HCT116 (cell line): Measurements from ENCODE around the gene OLFML1. TPM values are rescaled to one million over a fixed set of nuclear protein-coding genes. Genes with fewer than 3 reads are reported as not detected.

Source experiments
- ATAC-seq: fragments of 200-7000 bp; cut with Tn5 transposase; 2 replicates; pipeline ENCODE4 v1.9.1; 2020; ENCODE audit warnings: mild to moderate bottlenecking, moderate library complexity
- BruUV-seq: library from RNA; stranded (reverse); fragments of 400-500 nt; replicated peaks from 2 replicates; lab custom pipeline; 2021; lab: Mats Ljungman, UMichigan
- CTCF ChIA-PET: fragments of 300-600 bp; sonication (Branson Sonifier 250); formaldehyde crosslinking; loops from one replicate; lab custom pipeline; 2021; ENCODE audit warnings: antibody characterized with exemption; lab: Charles Lee
- POLR2A ChIA-PET: fragments of 300-600, 350-600 bp; sonication (Branson Sonifier 250); formaldehyde crosslinking; loops from one replicate; lab custom pipeline; 2021; ENCODE audit warnings: antibody characterized with exemption; lab: Charles Lee
- RAD21 ChIA-PET, 2 experiments: fragments of 300-600 bp; sonication (Branson Sonifier 250); formaldehyde crosslinking; loops; one replicate each; lab custom pipeline; 2023; ENCODE audit warnings: low total read pairs in 2 of 2; ENCODE audit not compliant: uncharacterized antibody in 2 of 2, unreplicated experiment in 2 of 2, low non-redundant PET in 1 of 2; lab: Charles Lee
- DNase-seq: peaks from one replicate; pipeline ENCODE4 v3.0.0-alpha.2; 2010; ENCODE audit warnings: low read depth, low spot score
- H2AFZ ChIP-seq: fragments of 200-600 bp; shearing (Covaris generic), sonication (generic); 2 replicates; pipeline ENCODE4 v1.6.1; 2017; ENCODE audit warnings: low read depth, mixed run types, mixed read lengths, antibody characterized with exemption, low read length; ENCODE audit not compliant: poor library complexity, severe bottlenecking
- H3K27ac ChIP-seq: 2 replicates; pipeline ENCODE4 v1.5.1; 2012; ENCODE audit warnings: low read depth, low read length
- H3K27me3 ChIP-seq: fragments of 200-600 bp; sonication (generic); 2 replicates; pipeline ENCODE4 v1.6.1; 2016; ENCODE audit warnings: mixed run types, low read length, mixed read lengths; ENCODE audit not compliant: insufficient read depth
- H3K36me3 ChIP-seq, 2 experiments: fragments of 200-500 bp in 1 of 2; fragments of 200-600 bp in 1 of 2; sonication (Bioruptor generic) in 1 of 2; sonication (generic) in 1 of 2; 2 replicates each; pipeline versions ENCODE4 v1.5.1 to v1.6.1; 2014 to 2016; ENCODE audit warnings: low read length in 2 of 2, inconsistent platforms in 1 of 2, mixed read lengths in 1 of 2, mixed run types in 1 of 2; ENCODE audit not compliant: insufficient read depth in 2 of 2, control insufficient read depth in 1 of 2
- H3K4me1 ChIP-seq, 2 experiments: fragments of 200-600 bp in 1 of 2; sonication (generic) in 1 of 2; 2 replicates each; pipeline versions ENCODE4 v1.5.1 to v1.6.1; 2012 to 2017; ENCODE audit warnings: low read length in 2 of 2, inconsistent platforms in 1 of 2, mild to moderate bottlenecking in 1 of 2, mixed read lengths in 1 of 2, mixed run types in 1 of 2, moderate library complexity in 1 of 2; ENCODE audit not compliant: insufficient read depth in 2 of 2, control insufficient read depth in 1 of 2
- H3K4me2 ChIP-seq: fragments of 200-600 bp; sonication (generic); 2 replicates; pipeline ENCODE4 v1.6.1; 2017; ENCODE audit warnings: mixed run types, low read length, mixed read lengths
- H3K4me3 ChIP-seq, 2 experiments: fragments of 200-600 bp in 1 of 2; sonication (generic) in 1 of 2; replicated peaks in 1 of 2; 2 replicates each; pipeline ENCODE4 v1.5.1; 2011 to 2016; ENCODE audit warnings: low read length in 2 of 2, control low read depth in 1 of 2, low read depth in 1 of 2, mild to moderate bottlenecking in 1 of 2, mixed read lengths in 1 of 2, mixed run types in 1 of 2
- H3K79me2 ChIP-seq: fragments of 200-600 bp; sonication (generic); 2 replicates; pipeline ENCODE4 v1.6.1; 2017; ENCODE audit warnings: mild to moderate bottlenecking, mixed run types, low read length, moderate library complexity, mixed read lengths; ENCODE audit not compliant: insufficient read depth
- H3K9ac ChIP-seq: fragments of 200-600 bp; sonication (generic); 2 replicates; pipeline ENCODE4 v1.6.1; 2016; ENCODE audit warnings: low read length, mixed read lengths
- H3K9me2 ChIP-seq: fragments of 200-600 bp; sonication (generic), shearing (Covaris generic); 2 replicates; pipeline ENCODE4 v1.6.1; 2017; ENCODE audit warnings: mixed run types, mild to moderate bottlenecking, moderate library complexity; ENCODE audit not compliant: insufficient read depth
- H3K9me3 ChIP-seq, 2 experiments: fragments of 200-500 bp in 1 of 2; fragments of 200-600 bp in 1 of 2; sonication (Bioruptor generic) in 1 of 2; sonication (generic) in 1 of 2; 2 replicates each; pipeline ENCODE4 v1.6.1; 2014 to 2017; ENCODE audit warnings: low read length in 2 of 2, mixed read lengths in 2 of 2, inconsistent platforms in 1 of 2, low read depth in 1 of 2, mild to moderate bottlenecking in 1 of 2, mixed run types in 1 of 2, moderate library complexity in 1 of 2; ENCODE audit not compliant: control insufficient read depth in 1 of 2, insufficient read depth in 1 of 2
- H4K20me1 ChIP-seq: fragments of 200-600 bp; sonication (generic), shearing (Covaris generic); 2 replicates; pipeline ENCODE4 v1.6.1; 2017; ENCODE audit warnings: mixed run types, mild to moderate bottlenecking, moderate library complexity; ENCODE audit not compliant: insufficient read depth
- EGR1 ChIP-seq: IDR thresholded peaks from 2 replicates; pipeline ENCODE4 v1.6.1; 2012; ENCODE audit warnings: low read depth
- EZH2 ChIP-seq: fragments of 200-600 bp; sonication (generic); IDR thresholded peaks from 2 replicates; pipeline ENCODE4 v1.6.1; 2017; ENCODE audit warnings: antibody characterized with exemption, mixed run types
- FOSL1 ChIP-seq: IDR thresholded peaks from 2 replicates; pipeline ENCODE4 v1.6.1; 2012; ENCODE audit warnings: low read depth
- POLR2A ChIP-seq: IDR thresholded peaks from 2 replicates; pipeline ENCODE4 v1.7.0; 2011; ENCODE audit warnings: borderline replicate concordance; ENCODE audit not compliant: insufficient read depth, insufficient read length; ENCODE audit errors: extremely low read depth
- POLR2AphosphoS5 ChIP-seq: IDR thresholded peaks from 2 replicates; pipeline ENCODE4 v1.6.1; 2011; ENCODE audit warnings: mild to moderate bottlenecking, low read depth, low read length, moderate library complexity
- RAD21 ChIP-seq: IDR thresholded peaks from 2 replicates; pipeline ENCODE4 v1.6.1; 2012; ENCODE audit warnings: low read depth, mild to moderate bottlenecking
- SIN3A ChIP-seq: IDR thresholded peaks from 2 replicates; pipeline ENCODE4 v1.6.1; 2012; ENCODE audit warnings: low read depth
- SP1 ChIP-seq: IDR thresholded peaks from 2 replicates; pipeline ENCODE4 v1.6.1; 2012; ENCODE audit warnings: low read depth
- SRF ChIP-seq: IDR thresholded peaks from 2 replicates; pipeline ENCODE4 v1.6.1; 2012; ENCODE audit warnings: low read depth
- TCF7L2 ChIP-seq: IDR thresholded peaks from 2 replicates; pipeline ENCODE4 v1.7.0; 2011; ENCODE audit warnings: borderline replicate concordance, inconsistent platforms; ENCODE audit not compliant: insufficient read depth, insufficient read length; ENCODE audit errors: extremely low read depth
- YY1 ChIP-seq: IDR thresholded peaks from 2 replicates; pipeline ENCODE4 v1.6.1; 2011; ENCODE audit warnings: low read length, low read depth, moderate library complexity, mild to moderate bottlenecking; ENCODE audit not compliant: insufficient replicate concordance; ENCODE audit errors: extremely low read depth
- ZFX ChIP-seq: fragments of 450-650 bp; IDR thresholded peaks from 2 replicates; pipeline ENCODE4 v1.6.1; 2017
- ZNF274 ChIP-seq: fragments of 200-500 bp; sonication (Bioruptor generic); IDR thresholded peaks from 2 replicates; pipeline ENCODE4 v1.6.1; 2014; ENCODE audit warnings: mild to moderate bottlenecking, low read depth, low read length, inconsistent platforms
- intact Hi-C: fragments of 100-400 bp; cut with micrococcal nuclease; formaldehyde crosslinking; loops from 2 replicates; pipeline ENCODE4 v1.10.0; 2022
- total RNA-seq: library from RNA; stranded (reverse); gene quantifications from one replicate; pipeline ENCODE4 v1.2.1, GENCODE V29; 2021; ENCODE audit not compliant: unreplicated experiment
- TF ChIP-seq, protein P1 (sequence below): IDR thresholded peaks from 2 replicates; pipeline ENCODE4 v1.6.1; 2012
- TF ChIP-seq, protein P2 (sequence below), 3 experiments: fragments of 200-600 bp in 1 of 3; sonication (generic) in 1 of 3; IDR thresholded peaks in 2 of 3; conservative IDR thresholded peaks in 1 of 3; 2 replicates each; pipeline ENCODE4 v1.5.1; 2012 to 2017; ENCODE audit warnings: low read depth in 2 of 3, low read length in 2 of 3, antibody characterized with exemption in 1 of 3, borderline replicate concordance in 1 of 3, control low read depth in 1 of 3, mild to moderate bottlenecking in 1 of 3, mixed read lengths in 1 of 3, mixed run types in 1 of 3, moderate library complexity in 1 of 3; ENCODE audit not compliant: insufficient read depth in 1 of 3
- TF ChIP-seq, protein P3 (sequence below): IDR thresholded peaks from 2 replicates; pipeline ENCODE4 v1.6.1; 2012
- TF ChIP-seq, protein P4 (sequence below): IDR thresholded peaks from 2 replicates; pipeline ENCODE4 v1.6.1; 2011; ENCODE audit warnings: mild to moderate bottlenecking, low read length, moderate library complexity; ENCODE audit not compliant: insufficient replicate concordance; ENCODE audit errors: extremely low read depth

OLFML1 gene
- total RNA-seq, 1 experiment from 2014 or later = not detected

DNA sequence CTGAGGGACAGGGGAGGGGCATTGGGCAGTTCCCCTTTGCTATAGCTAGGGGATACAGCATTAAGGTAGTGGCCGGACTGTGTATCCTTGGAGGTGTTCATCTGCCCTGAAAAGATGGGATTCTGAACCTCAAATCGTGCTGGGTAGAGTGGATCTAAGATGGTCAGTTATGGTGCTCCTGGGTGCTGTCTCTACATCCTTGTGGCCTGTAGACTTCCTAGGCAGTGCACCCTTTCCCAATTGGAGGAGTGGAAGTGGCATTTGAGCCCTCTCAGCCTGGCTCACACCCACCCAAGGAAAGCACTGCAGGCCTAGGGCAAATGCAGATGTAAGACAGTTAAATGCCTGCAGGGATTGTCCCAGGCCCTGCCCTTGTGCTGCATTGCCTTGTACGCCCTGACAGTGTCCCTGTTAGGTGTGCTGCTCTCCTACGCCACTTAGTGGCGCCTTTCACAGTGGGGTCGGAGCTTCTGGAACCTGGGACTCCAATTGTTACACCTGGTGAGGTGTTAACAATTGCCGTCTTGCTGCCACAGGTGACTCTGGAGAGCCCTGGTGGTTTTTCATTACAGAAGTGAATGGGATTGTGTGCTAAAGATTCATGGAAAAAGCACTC is 63.5 kb downstream of the OLFML1 start (continued):
- TF ChIP-seq ZFX = no peak
- TF ChIP-seq, all 23 proteins: peak for 2

DNA sequence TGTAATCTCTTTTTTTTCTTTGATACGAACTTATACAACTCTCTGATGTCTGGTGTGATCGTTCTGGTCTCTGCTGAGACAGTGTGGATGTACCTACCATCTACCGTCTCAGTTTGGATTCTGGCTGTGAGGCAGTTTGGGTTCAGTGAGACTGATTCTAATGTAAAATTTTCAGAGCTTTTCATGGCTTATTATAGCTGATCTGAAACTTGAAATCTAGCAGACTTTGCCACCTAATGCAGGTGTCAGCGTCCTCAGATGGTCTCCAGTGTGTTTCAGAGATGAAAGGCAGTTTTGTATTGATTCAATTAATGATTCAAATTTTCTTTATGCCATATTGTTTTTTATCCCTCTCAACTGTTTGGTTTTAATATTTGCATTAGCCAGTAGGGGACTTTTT is 64.4 kb downstream of the OLFML1 start:
- CTCF ChIA-PET = interaction anchor here (2.0 to 3.5 kb wide), 3 partner anchors 107 to 127 kb away, joined by 5 to 24 read pairs (median 16); no protein-coding TSS in a partner anchor
- no peak overlapping the region for H3K9ac ChIP-seq
- DNase-seq = no peak

More for the DNA sequence above, 64.4 kb downstream of the OLFML1 start:
- TF ChIP-seq, protein P1, sequence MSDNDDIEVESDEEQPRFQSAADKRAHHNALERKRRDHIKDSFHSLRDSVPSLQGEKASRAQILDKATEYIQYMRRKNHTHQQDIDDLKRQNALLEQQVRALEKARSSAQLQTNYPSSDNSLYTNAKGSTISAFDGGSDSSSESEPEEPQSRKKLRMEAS = no peak
- TF ChIP-seq ZNF274 (no peak), FOSL1 (no peak), SRF (no peak), EGR1 (no peak), SP1 (no peak), POLR2AphosphoS5 (no peak), TCF7L2 (no peak), SIN3A (no peak), RAD21 (no peak), ZFX (no peak), YY1 (no peak), EZH2 (no peak), POLR2A (no peak)
- TF ChIP-seq, protein P2, sequence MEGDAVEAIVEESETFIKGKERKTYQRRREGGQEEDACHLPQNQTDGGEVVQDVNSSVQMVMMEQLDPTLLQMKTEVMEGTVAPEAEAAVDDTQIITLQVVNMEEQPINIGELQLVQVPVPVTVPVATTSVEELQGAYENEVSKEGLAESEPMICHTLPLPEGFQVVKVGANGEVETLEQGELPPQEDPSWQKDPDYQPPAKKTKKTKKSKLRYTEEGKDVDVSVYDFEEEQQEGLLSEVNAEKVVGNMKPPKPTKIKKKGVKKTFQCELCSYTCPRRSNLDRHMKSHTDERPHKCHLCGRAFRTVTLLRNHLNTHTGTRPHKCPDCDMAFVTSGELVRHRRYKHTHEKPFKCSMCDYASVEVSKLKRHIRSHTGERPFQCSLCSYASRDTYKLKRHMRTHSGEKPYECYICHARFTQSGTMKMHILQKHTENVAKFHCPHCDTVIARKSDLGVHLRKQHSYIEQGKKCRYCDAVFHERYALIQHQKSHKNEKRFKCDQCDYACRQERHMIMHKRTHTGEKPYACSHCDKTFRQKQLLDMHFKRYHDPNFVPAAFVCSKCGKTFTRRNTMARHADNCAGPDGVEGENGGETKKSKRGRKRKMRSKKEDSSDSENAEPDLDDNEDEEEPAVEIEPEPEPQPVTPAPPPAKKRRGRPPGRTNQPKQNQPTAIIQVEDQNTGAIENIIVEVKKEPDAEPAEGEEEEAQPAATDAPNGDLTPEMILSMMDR (IDR thresholded peaks at IDR 0.05 in 2 of 3, conservative IDR thresholded peaks at IDR 0.05 in 1 of 3; ENCODE audit: borderline replicate concordance in 1 of 3, insufficient read depth in 1 of 3, low read depth in 2 of 3, low read length in 2 of 3) = no peak
- TF ChIP-seq, protein P3, sequence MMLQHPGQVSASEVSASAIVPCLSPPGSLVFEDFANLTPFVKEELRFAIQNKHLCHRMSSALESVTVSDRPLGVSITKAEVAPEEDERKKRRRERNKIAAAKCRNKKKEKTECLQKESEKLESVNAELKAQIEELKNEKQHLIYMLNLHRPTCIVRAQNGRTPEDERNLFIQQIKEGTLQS = no peak
- TF ChIP-seq, protein P4, sequence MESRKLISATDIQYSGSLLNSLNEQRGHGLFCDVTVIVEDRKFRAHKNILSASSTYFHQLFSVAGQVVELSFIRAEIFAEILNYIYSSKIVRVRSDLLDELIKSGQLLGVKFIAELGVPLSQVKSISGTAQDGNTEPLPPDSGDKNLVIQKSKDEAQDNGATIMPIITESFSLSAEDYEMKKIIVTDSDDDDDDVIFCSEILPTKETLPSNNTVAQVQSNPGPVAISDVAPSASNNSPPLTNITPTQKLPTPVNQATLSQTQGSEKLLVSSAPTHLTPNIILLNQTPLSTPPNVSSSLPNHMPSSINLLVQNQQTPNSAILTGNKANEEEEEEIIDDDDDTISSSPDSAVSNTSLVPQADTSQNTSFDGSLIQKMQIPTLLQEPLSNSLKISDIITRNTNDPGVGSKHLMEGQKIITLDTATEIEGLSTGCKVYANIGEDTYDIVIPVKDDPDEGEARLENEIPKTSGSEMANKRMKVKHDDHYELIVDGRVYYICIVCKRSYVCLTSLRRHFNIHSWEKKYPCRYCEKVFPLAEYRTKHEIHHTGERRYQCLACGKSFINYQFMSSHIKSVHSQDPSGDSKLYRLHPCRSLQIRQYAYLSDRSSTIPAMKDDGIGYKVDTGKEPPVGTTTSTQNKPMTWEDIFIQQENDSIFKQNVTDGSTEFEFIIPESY = no peak
- RAD21 ChIA-PET = no interaction called here
- no peak overlapping the region for H2AFZ ChIP-seq
- H3K36me3 ChIP-seq = no peaks in the 10 kb centered on the region
- H3K9me3 ChIP-seq = no peaks in the 10 kb centered on the region
- POLR2A ChIA-PET = no interaction called here
- H4K20me1 ChIP-seq = no peaks in the 10 kb centered on the region
- H3K79me2 ChIP-seq = no peaks in the 10 kb centered on the region
- H3K27ac ChIP-seq = no peak overlapping the region
- ATAC-seq = no peak
- no peaks in the 10 kb centered on the region for H3K27me3 ChIP-seq
- H3K9me2 ChIP-seq = no peaks in the 10 kb centered on the region
- no peak overlapping the region for H3K4me3 ChIP-seq
- intact Hi-C loops = loop anchor here (1.0 to 10.0 kb wide), 3 partner anchors 108 to 545 kb away; no protein-coding TSS in a partner anchor
- no TSS peak for BruUV-seq
- no peaks in the 10 kb centered on the region for H3K4me1 ChIP-seq
- no peak overlapping the region for H3K4me2 ChIP-seq
